Endothelial cell of umbilical vein (primary cell): ENCODE results near the gene RECK. TPM values are rescaled to one million over a fixed set of nuclear protein-coding genes. Genes with fewer than 3 reads are reported as not detected.

Source experiments
- BruUV-seq: library from RNA; stranded (reverse); fragments of 400-500 nt; replicated peaks from 2 replicates; lab custom pipeline; 2021; lab: Mats Ljungman, UMichigan
- CTCF ChIA-PET: fragments of 300-600, 350-600 bp; sonication (Branson Sonifier 250); formaldehyde crosslinking; loops from one replicate; lab custom pipeline; 2021; ENCODE audit warnings: antibody characterized with exemption, inconsistent platforms; lab: Charles Lee
- POLR2A ChIA-PET: fragments of 300-600, 350-600 bp; sonication (Branson Sonifier 250); formaldehyde crosslinking; loops from one replicate; lab custom pipeline; 2021; ENCODE audit warnings: antibody characterized with exemption, inconsistent platforms; lab: Charles Lee
- DNase-seq: peaks from one replicate; pipeline ENCODE4 v3.0.0-alpha.2; 2011; ENCODE audit warnings: low read depth, low spot score
- FAIRE-seq: peaks from 2 replicates; lab custom pipeline; 2011; peaks lifted over from hg19 to GRCh38; lab: Jason Lieb, UNC
- H2AFZ ChIP-seq: 2 replicates; pipeline ENCODE4 v1.6.0; 2012; ENCODE audit warnings: low read depth, low read length, control low read depth, inconsistent platforms
- H3K27ac ChIP-seq: 2 replicates; pipeline ENCODE4 v1.5.1; 2011; ENCODE audit warnings: low read depth, mild to moderate bottlenecking, control low read depth, low read length, moderate library complexity; ENCODE audit not compliant: insufficient read depth
- H3K27me3 ChIP-seq, 2 experiments: 2 replicates each; pipeline versions ENCODE4 v1.6.0 to v1.6.1; 2011; ENCODE audit warnings: low read length in 2 of 2, mixed read lengths in 1 of 2; ENCODE audit not compliant: control insufficient read depth in 2 of 2, insufficient read depth in 2 of 2
- H3K36me3 ChIP-seq, 2 experiments: 2 replicates in 1 of 2; 3 replicates in 1 of 2; pipeline ENCODE4 v1.5.1; 2011; ENCODE audit warnings: low read length in 2 of 2, mild to moderate bottlenecking in 1 of 2, moderate library complexity in 1 of 2; ENCODE audit not compliant: control insufficient read depth in 2 of 2, insufficient read depth in 2 of 2; ENCODE audit errors: extremely low read depth in 1 of 2
- H3K4me1 ChIP-seq: 3 replicates; pipeline ENCODE4 v1.5.1; 2011; ENCODE audit warnings: mild to moderate bottlenecking, low read length; ENCODE audit not compliant: control insufficient read depth, insufficient read depth; ENCODE audit errors: extremely low read depth
- H3K4me2 ChIP-seq: 2 replicates; pipeline ENCODE4 v1.6.1; 2011; ENCODE audit warnings: low read length, control low read depth, mixed read lengths; ENCODE audit not compliant: insufficient read depth
- H3K4me3 ChIP-seq, 3 experiments: fragments of 200-600 bp in 1 of 3; sonication (generic), shearing (Covaris generic) in 1 of 3; replicated peaks in 1 of 3; 2 replicates each; pipeline ENCODE4 v1.5.1; 2011 to 2016; ENCODE audit warnings: control low read depth in 3 of 3, low read length in 3 of 3, mild to moderate bottlenecking in 2 of 3, inconsistent platforms in 1 of 3, low read depth in 1 of 3, moderate library complexity in 1 of 3; ENCODE audit not compliant: insufficient read depth in 1 of 3
- H3K79me2 ChIP-seq: 2 replicates; pipeline ENCODE4 v1.6.0; 2012; ENCODE audit warnings: low read length, inconsistent platforms; ENCODE audit not compliant: control insufficient read depth, insufficient read depth
- H3K9ac ChIP-seq: replicated peaks from 2 replicates; pipeline ENCODE3; 2011; ENCODE audit warnings: low read length, control low read depth; ENCODE audit not compliant: insufficient read depth; ENCODE audit errors: extremely low read depth
- H3K9me1 ChIP-seq: replicated peaks from 3 replicates; pipeline ENCODE4 v1.6.0; 2011; ENCODE audit warnings: mild to moderate bottlenecking, low read length; ENCODE audit not compliant: control insufficient read depth, insufficient read depth; ENCODE audit errors: extremely low read depth
- H3K9me3 ChIP-seq: replicated peaks from 2 replicates; pipeline ENCODE4 v1.5.1; 2012; ENCODE audit warnings: low read length, inconsistent platforms; ENCODE audit not compliant: control insufficient read depth, insufficient read depth
- H4K20me1 ChIP-seq: replicated peaks from 2 replicates; pipeline ENCODE3; 2011; ENCODE audit warnings: mild to moderate bottlenecking, low read length; ENCODE audit not compliant: control insufficient read depth, insufficient read depth; ENCODE audit errors: extremely low read depth
- EZH2 ChIP-seq: IDR thresholded peaks from 2 replicates; pipeline ENCODE4 v1.6.1; 2012; ENCODE audit warnings: borderline replicate concordance, low read depth, mild to moderate bottlenecking, moderate library complexity, low read length, inconsistent platforms; ENCODE audit not compliant: severe bottlenecking
- FOS ChIP-seq: IDR thresholded peaks from 2 replicates; pipeline ENCODE4 v1.6.1; 2011; ENCODE audit warnings: mild to moderate bottlenecking, low read length, moderate library complexity, borderline replicate concordance; ENCODE audit not compliant: insufficient read depth
- GATA2 ChIP-seq: IDR thresholded peaks from 2 replicates; pipeline ENCODE4 v1.7.0; 2011; ENCODE audit warnings: low read depth, mild to moderate bottlenecking, moderate library complexity, mixed read lengths, low read length; ENCODE audit not compliant: insufficient read length, insufficient read depth
- JUN ChIP-seq: IDR thresholded peaks from 2 replicates; pipeline ENCODE4 v1.6.1; 2011; ENCODE audit warnings: borderline replicate concordance, low read depth; ENCODE audit not compliant: insufficient read length, insufficient read depth
- MYC ChIP-seq: IDR thresholded peaks from one replicate; pipeline ENCODE4 v1.6.1; 2011; ENCODE audit warnings: mild to moderate bottlenecking, low read depth, low read length
- POLR2A ChIP-seq: IDR thresholded peaks from 2 replicates; pipeline ENCODE4 v1.6.1; 2012; ENCODE audit warnings: low read depth, mild to moderate bottlenecking, control low read depth, low read length
- POLR2AphosphoS5 ChIP-seq: IDR thresholded peaks from 2 replicates; pipeline ENCODE4 v1.6.1; 2012; ENCODE audit warnings: low read depth, mild to moderate bottlenecking, control low read depth, low read length, moderate library complexity; ENCODE audit not compliant: insufficient read depth
- dilution Hi-C: fragments of 300-500 bp; cut with MboI; formaldehyde crosslinking; loops from one replicate; pipeline ENCODE4 v1.15.0; 2019; ENCODE audit warnings: low sequenced_read_pairs; ENCODE audit not compliant: extremely low pct_ligation_motif_present
- intact Hi-C: fragments of 100-400 bp; cut with micrococcal nuclease; formaldehyde crosslinking; loops from one replicate; pipeline ENCODE4 v1.10.0; 2022
- polyA plus RNA-seq, 4 experiments: library from polyadenylated mRNA; depleted of rRNA in 3 of 4; stranded (reverse) in 3 of 4; unstranded in 1 of 4; fragments of >200 nt; gene quantifications; 2 replicates each; pipeline versions ENCODE4 v1.2.1 to v1.2.3, GENCODE V29; 2011 to 2012; ENCODE audit warnings: missing spikeins in 1 of 4
- total RNA-seq: library from RNA; stranded (reverse); gene quantifications from 2 replicates; pipeline ENCODE4 v1.2.3, GENCODE V29; 2021
- TF ChIP-seq, protein P1 (sequence below), 2 donors: IDR thresholded peaks; 1 replicate in 1 of 2; 2 replicates in 1 of 2; pipeline ENCODE4 v1.5.1; 2011; ENCODE audit warnings: low read length in 2 of 2, mild to moderate bottlenecking in 2 of 2, moderate library complexity in 2 of 2, control low read depth in 1 of 2, inconsistent platforms in 1 of 2, low read depth in 1 of 2; ENCODE audit not compliant: insufficient read depth in 1 of 2; ENCODE audit errors: extremely low read depth in 1 of 2
- TF ChIP-seq, protein P2 (sequence below): IDR thresholded peaks from 2 replicates; pipeline ENCODE4 v1.6.1; 2011; ENCODE audit not compliant: insufficient read depth, insufficient read length

Gene RECK
- total and polyA plus RNA-seq, 2 donors (not counting 3 experiments of a cell fraction or from before 2014, with no cell fraction given): 12.0 to 14.1 TPM

DNA sequence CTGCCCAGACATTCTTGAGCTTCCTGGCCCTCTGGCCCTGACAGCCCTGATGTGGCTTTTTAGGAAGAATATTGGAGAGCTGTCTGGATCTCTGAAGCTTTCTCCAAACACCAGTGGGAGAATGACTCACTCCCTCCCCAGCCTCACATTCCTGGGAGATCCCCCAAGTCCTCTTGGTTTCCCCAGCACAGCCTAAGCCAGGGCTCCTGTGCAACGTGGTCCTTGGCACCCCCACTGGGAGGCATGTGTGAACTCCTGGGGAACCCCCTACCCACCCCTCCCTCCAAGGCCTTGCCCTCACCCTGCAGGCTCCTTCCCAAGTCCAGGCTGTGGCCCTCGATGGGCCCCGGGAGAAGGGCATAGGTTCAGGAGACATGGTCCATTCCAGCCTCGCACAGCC, 112.5 kb downstream of the RECK start:
- H3K4me3 ChIP-seq: no peak overlapping the region

More for the DNA sequence above, 112.5 kb downstream of the RECK start:
- POLR2A ChIA-PET: interaction anchor here (1.4 kb wide), 1 partner anchor 41 kb away, joined by 4 read pairs; the partner anchor contains the start of gene CLTA
- FAIRE-seq (no peak), DNase-seq (peak; percentile 42)
- no peaks in the 10 kb centered on the region for H3K9me1 ChIP-seq
- no peak overlapping the region for H2AFZ ChIP-seq
- H3K36me3 ChIP-seq: no peaks in the 10 kb centered on the region
- no peaks in the 10 kb centered on the region for H3K79me2 ChIP-seq
- H3K9me3 ChIP-seq: no peaks in the 10 kb centered on the region
- dilution Hi-C loops: no loop called here
- no TSS peak for BruUV-seq
- H3K4me2 ChIP-seq: peak overlapping the region; percentile 59
- no peaks in the 10 kb centered on the region for H4K20me1 ChIP-seq
- H3K27ac ChIP-seq: peak overlapping the region; percentile 69
- CTCF ChIA-PET: interaction anchor here (0.7 to 3.5 kb wide), 10 partner anchors 12 to 141 kb away, joined by 3 to 54 read pairs (median 5); partner anchors contain the start of genes CLTA and GLIPR2
- intact Hi-C loops: loop anchor here (2.0 kb wide), 1 partner anchor 14 kb away; no protein-coding TSS in a partner anchor
- peak overlapping the region; percentile 18 for H3K9ac ChIP-seq
- TF ChIP-seq JUN (no peak), FOS (no peak), POLR2AphosphoS5 (no peak), GATA2 (no peak), POLR2A (no peak), MYC (no peak), EZH2 (no peak)
- TF ChIP-seq, protein P1, sequence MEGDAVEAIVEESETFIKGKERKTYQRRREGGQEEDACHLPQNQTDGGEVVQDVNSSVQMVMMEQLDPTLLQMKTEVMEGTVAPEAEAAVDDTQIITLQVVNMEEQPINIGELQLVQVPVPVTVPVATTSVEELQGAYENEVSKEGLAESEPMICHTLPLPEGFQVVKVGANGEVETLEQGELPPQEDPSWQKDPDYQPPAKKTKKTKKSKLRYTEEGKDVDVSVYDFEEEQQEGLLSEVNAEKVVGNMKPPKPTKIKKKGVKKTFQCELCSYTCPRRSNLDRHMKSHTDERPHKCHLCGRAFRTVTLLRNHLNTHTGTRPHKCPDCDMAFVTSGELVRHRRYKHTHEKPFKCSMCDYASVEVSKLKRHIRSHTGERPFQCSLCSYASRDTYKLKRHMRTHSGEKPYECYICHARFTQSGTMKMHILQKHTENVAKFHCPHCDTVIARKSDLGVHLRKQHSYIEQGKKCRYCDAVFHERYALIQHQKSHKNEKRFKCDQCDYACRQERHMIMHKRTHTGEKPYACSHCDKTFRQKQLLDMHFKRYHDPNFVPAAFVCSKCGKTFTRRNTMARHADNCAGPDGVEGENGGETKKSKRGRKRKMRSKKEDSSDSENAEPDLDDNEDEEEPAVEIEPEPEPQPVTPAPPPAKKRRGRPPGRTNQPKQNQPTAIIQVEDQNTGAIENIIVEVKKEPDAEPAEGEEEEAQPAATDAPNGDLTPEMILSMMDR (IDR thresholded peaks at IDR 0.05; ENCODE audit: extremely low read depth in 1 of 2, insufficient read depth in 1 of 2, low read depth in 1 of 2, low read length in 2 of 2): no peak
- TF ChIP-seq, protein P2, sequence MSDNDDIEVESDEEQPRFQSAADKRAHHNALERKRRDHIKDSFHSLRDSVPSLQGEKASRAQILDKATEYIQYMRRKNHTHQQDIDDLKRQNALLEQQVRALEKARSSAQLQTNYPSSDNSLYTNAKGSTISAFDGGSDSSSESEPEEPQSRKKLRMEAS: no peak
- H3K4me1 ChIP-seq: peaks cover 37% of the 10 kb centered on the region
- H3K27me3 ChIP-seq: no peaks in the 10 kb centered on the region
